Memory B cell (primary cell): ENCODE data around the gene BCR.

Source experiments
- ATAC-seq: fragments of 150-1000 bp; cut with Tn5 transposase; 2 replicates; pipeline ENCODE4 v1.10.0; 2021; ENCODE audit warnings: low read depth, mild to moderate bottlenecking, moderate library complexity
- DNase-seq, 2 donors: peaks; one replicate each; pipeline ENCODE4 v3.0.0; 2022; ENCODE audit warnings: low spot score in 2 of 2
- H3K27ac Mint-ChIP-seq: one replicate; pipeline ENCODE4 v1.8.0; 2022; ENCODE audit warnings: mild to moderate bottlenecking, moderate library complexity, mixed read lengths
- H3K27me3 Mint-ChIP-seq: one replicate; pipeline ENCODE4 v1.8.0; 2022; ENCODE audit warnings: mixed read lengths
- H3K36me3 Mint-ChIP-seq: one replicate; pipeline ENCODE4 v1.8.0; 2022; ENCODE audit warnings: mild to moderate bottlenecking, mixed read lengths
- H3K4me1 Mint-ChIP-seq: one replicate; pipeline ENCODE4 v1.8.0; 2022; ENCODE audit warnings: mixed read lengths
- H3K4me3 Mint-ChIP-seq: one replicate; pipeline ENCODE4 v1.8.0; 2022; ENCODE audit warnings: mild to moderate bottlenecking, moderate library complexity, mixed read lengths
- H3K9me3 Mint-ChIP-seq: one replicate; pipeline ENCODE4 v1.8.0; 2022; ENCODE audit warnings: mixed read lengths

Gene BCR

GRCh38 chr22:23245799-23246136 is 65.5 kb downstream of the BCR start:
- Mint-ChIP-seq H3K9me3 (no peaks in the 10 kb centered on the region), H3K36me3 (peaks cover 2% of the 10 kb centered on the region), H3K27me3 (peaks cover 1% of the 10 kb centered on the region), H3K4me1 (peaks cover 24% of the 10 kb centered on the region), H3K27ac (no peak overlapping the region), H3K4me3 (no peak overlapping the region)
- ATAC-seq = no peak
- DNase-seq = no peak

- DNase-seq = no peak
- Mint-ChIP-seq H3K27me3 (peaks cover 1% of the 10 kb centered on the region), H3K9me3 (no peaks in the 10 kb centered on the region), H3K27ac (no peak overlapping the region), H3K4me1 (peaks cover 13% of the 10 kb centered on the region), H3K4me3 (no peak overlapping the region), H3K36me3 (peaks cover 2% of the 10 kb centered on the region)
- ATAC-seq = no peak
These were observed 66.9 kb downstream of the BCR start for GRCh38 chr22:23246982-23247766.

GRCh38 chr22:23248583-23248982 is 68.3 kb downstream of the BCR start:
- Mint-ChIP-seq H3K27me3 (peaks cover 1% of the 10 kb centered on the region), H3K4me3 (no peak overlapping the region), H3K27ac (no peak overlapping the region), H3K36me3 (peaks cover 2% of the 10 kb centered on the region), H3K9me3 (no peaks in the 10 kb centered on the region), H3K4me1 (peaks cover 6% of the 10 kb centered on the region)
- no peak for ATAC-seq
- DNase-seq = no peak

- no peaks in the 10 kb centered on the region for H3K9me3 Mint-ChIP-seq
- H3K36me3 Mint-ChIP-seq = peaks cover 8% of the 10 kb centered on the region
- ATAC-seq = no peak
- no peak overlapping the region for H3K27ac Mint-ChIP-seq
- DNase-seq = no peak
- peaks cover 3% of the 10 kb centered on the region for H3K4me1 Mint-ChIP-seq
- H3K27me3 Mint-ChIP-seq = no peaks in the 10 kb centered on the region
- H3K4me3 Mint-ChIP-seq = no peak overlapping the region
These were observed 69.9 kb downstream of the BCR start for GRCh38 chr22:23250056-23250784.

GRCh38 chr22:23250785-23251363 is 70.6 kb downstream of the BCR start:
- no peaks in the 10 kb centered on the region for H3K27me3 Mint-ChIP-seq
- H3K36me3 Mint-ChIP-seq = peaks cover 13% of the 10 kb centered on the region
- H3K4me1 Mint-ChIP-seq = peaks cover 3% of the 10 kb centered on the region
- no peak overlapping the region for H3K4me3 Mint-ChIP-seq
- DNase-seq (no peak), ATAC-seq (no peak)
- no peaks in the 10 kb centered on the region for H3K9me3 Mint-ChIP-seq
- no peak overlapping the region for H3K27ac Mint-ChIP-seq

- Mint-ChIP-seq H3K4me1 (peaks cover 3% of the 10 kb centered on the region), H3K9me3 (no peaks in the 10 kb centered on the region), H3K27ac (no peak overlapping the region), H3K27me3 (no peaks in the 10 kb centered on the region), H3K4me3 (no peak overlapping the region), H3K36me3 (peaks cover 13% of the 10 kb centered on the region)
- DNase-seq (no peak), ATAC-seq (no peak)
These were observed 71.3 kb downstream of the BCR start for GRCh38 chr22:23251445-23252093.

GRCh38 chr22:23253475-23254055 is 73.3 kb downstream of the BCR start:
- no peak for DNase-seq
- H3K4me3 Mint-ChIP-seq = no peak overlapping the region
- no peak overlapping the region for H3K27ac Mint-ChIP-seq
- ATAC-seq = no peak
- no peaks in the 10 kb centered on the region for H3K27me3 Mint-ChIP-seq
- H3K4me1 Mint-ChIP-seq = peaks cover 3% of the 10 kb centered on the region
- no peaks in the 10 kb centered on the region for H3K9me3 Mint-ChIP-seq
- peaks cover 13% of the 10 kb centered on the region for H3K36me3 Mint-ChIP-seq

GRCh38 chr22:23255506-23256170 is 75.3 kb downstream of the BCR start:
- ATAC-seq = no peak
- Mint-ChIP-seq H3K4me3 (no peak overlapping the region), H3K36me3 (peaks cover 13% of the 10 kb centered on the region), H3K27ac (no peak overlapping the region), H3K27me3 (no peaks in the 10 kb centered on the region), H3K9me3 (no peaks in the 10 kb centered on the region), H3K4me1 (no peaks in the 10 kb centered on the region)
- DNase-seq = no peak

- ATAC-seq (no peak), DNase-seq (no peak)
- no peak overlapping the region for H3K27ac Mint-ChIP-seq
- no peak overlapping the region for H3K4me3 Mint-ChIP-seq
- H3K36me3 Mint-ChIP-seq = peaks cover 13% of the 10 kb centered on the region
- no peaks in the 10 kb centered on the region for H3K4me1 Mint-ChIP-seq
- H3K27me3 Mint-ChIP-seq = no peaks in the 10 kb centered on the region
- no peaks in the 10 kb centered on the region for H3K9me3 Mint-ChIP-seq
These were observed 76.0 kb downstream of the BCR start for GRCh38 chr22:23256171-23256932.

GRCh38 chr22:23256986-23257888 is 76.9 kb downstream of the BCR start:
- Mint-ChIP-seq H3K9me3 (no peaks in the 10 kb centered on the region), H3K36me3 (peaks cover 13% of the 10 kb centered on the region), H3K4me3 (no peak overlapping the region), H3K27ac (peak overlapping the region; percentile 0), H3K4me1 (no peaks in the 10 kb centered on the region), H3K27me3 (no peaks in the 10 kb centered on the region)
- ATAC-seq (no peak), DNase-seq (no peak)

- no peaks in the 10 kb centered on the region for H3K27me3 Mint-ChIP-seq
These were observed 77.8 kb downstream of the BCR start for GRCh38 chr22:23257889-23258825.

More at GRCh38 chr22:23257889-23258825, 77.8 kb downstream of the BCR start:
- ATAC-seq = no peak
- no peaks in the 10 kb centered on the region for H3K4me1 Mint-ChIP-seq
- H3K36me3 Mint-ChIP-seq = peaks cover 17% of the 10 kb centered on the region
- H3K9me3 Mint-ChIP-seq = no peaks in the 10 kb centered on the region
- no peak for DNase-seq
- no peak overlapping the region for H3K27ac Mint-ChIP-seq
- no peak overlapping the region for H3K4me3 Mint-ChIP-seq
